Body of pancreas (tissue), 4 donors: Measurements from ENCODE around the gene BTBD9. TPM values are rescaled to one million over a fixed set of nuclear protein-coding genes. Genes with fewer than 3 reads are reported as not detected.

Experiments
- ATAC-seq: fragments of 150-250 bp; one replicate; pipeline ENCODE4 v1.9.1; 2016
- DNase-seq, 4 donors: peaks; one replicate each; pipeline ENCODE4 v3.0.0-alpha.2; 2019
- H3K27ac ChIP-seq, 4 donors: fragments of 200-600 bp; sonication (generic); 1 replicate in 3 of 4; 2 replicates in 1 of 4; pipeline versions ENCODE4 v1.5.1 to v1.6.1; 2016 to 2019; ENCODE audit warnings: mild to moderate bottlenecking in 1 of 4, mixed read lengths in 1 of 4, moderate library complexity in 1 of 4
- H3K27me3 ChIP-seq, 2 donors: fragments of 200-600 bp; sonication (generic); one replicate each; pipeline ENCODE4 v1.6.0; 2016; ENCODE audit warnings: mild to moderate bottlenecking in 1 of 2
- H3K36me3 ChIP-seq, 2 donors: fragments of 200-600 bp; sonication (generic); replicated peaks in 1 of 2; 2 replicates each; pipeline ENCODE4 v1.5.1; 2016; ENCODE audit warnings: low read depth in 2 of 2; ENCODE audit not compliant: insufficient read depth in 1 of 2
- H3K4me1 ChIP-seq: fragments of 200-600 bp; sonication (generic); one replicate; pipeline ENCODE4 v1.6.0; 2016
- H3K4me3 ChIP-seq, 2 donors: fragments of 200-600 bp; sonication (generic); 1 replicate in 1 of 2; 2 replicates in 1 of 2; pipeline ENCODE4 v1.5.1; 2016 to 2019
- H3K9me3 ChIP-seq, 3 donors: fragments of 200-600 bp; sonication (generic); 1 replicate in 2 of 3; 2 replicates in 1 of 3; pipeline ENCODE4 v1.5.1; 2016
- CTCF ChIP-seq, 7 experiments: fragments of 450-650 bp in 4 of 7; fragments of 200-600 bp in 3 of 7; sonication (generic) in 3 of 7; IDR thresholded peaks; one replicate each; pipeline ENCODE4 v1.5.1; 2016 to 2019; ENCODE audit warnings: antibody characterized with exemption in 7 of 7
- POLR2A ChIP-seq, 3 donors: fragments of 450-650 bp; IDR thresholded peaks; one replicate each; pipeline ENCODE4 v1.6.1; 2016; ENCODE audit warnings: antibody characterized with exemption in 3 of 3, mild to moderate bottlenecking in 2 of 3
- WGBS, 2 donors: methylation state at CpG; one replicate each; pipeline ENCODE4 v1.1.5; 2017; 5-methylcytosine and 5-hydroxymethylcytosine counted together
- intact Hi-C: fragments of 100-400 bp; cut with DNase I; formaldehyde crosslinking; loops from one replicate; pipeline ENCODE4 v1.15.1; 2023
- total RNA-seq, 2 donors: library from RNA; depleted of rRNA; stranded (reverse); fragments of >200 nt; gene quantifications; one replicate each; pipeline ENCODE4 v1.1.0, GENCODE V29; 2016

The BTBD9 gene
- total RNA-seq, 2 donors from 2014 or later: 11.9 to 29.3 TPM

DNA sequence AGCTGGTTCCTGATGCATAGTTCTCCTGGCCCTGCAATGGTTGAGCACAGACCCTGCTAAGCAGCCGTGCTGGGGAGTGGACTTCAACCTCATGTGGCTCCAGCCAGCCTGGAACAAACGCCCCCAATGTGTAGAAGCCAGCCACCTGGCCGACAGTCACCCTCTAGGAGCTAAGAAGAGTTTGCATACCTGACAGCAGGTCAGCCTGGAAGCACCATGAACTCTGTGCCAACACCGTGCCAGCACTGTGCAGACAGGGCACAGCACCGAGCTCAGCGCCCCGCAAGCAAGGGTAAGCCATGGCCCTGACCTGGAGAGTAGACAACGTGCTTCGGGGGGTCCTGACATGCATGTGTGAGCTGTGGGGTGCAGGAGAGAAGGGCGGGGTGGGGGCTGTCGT, 463.9 kb downstream of the BTBD9 start:
- Histone ChIP-seq H3K27ac (no peak overlapping the region), H3K4me3 (no peak overlapping the region), H3K36me3 (no peaks in the 10 kb centered on the region), H3K9me3 (no peaks in the 10 kb centered on the region), H3K27me3 (no peaks in the 10 kb centered on the region), H3K4me1 (peaks cover 14% of the 10 kb centered on the region)
- no peak for ATAC-seq
- intact Hi-C loops: no loop called here
- no peak for TF ChIP-seq POLR2A (IDR thresholded peaks at IDR 0.05)
- 91 to 97% methylated on average over 4 to 11 of the region's 11 CpGs for WGBS, 2 donors
- DNase-seq: no peak

DNA sequence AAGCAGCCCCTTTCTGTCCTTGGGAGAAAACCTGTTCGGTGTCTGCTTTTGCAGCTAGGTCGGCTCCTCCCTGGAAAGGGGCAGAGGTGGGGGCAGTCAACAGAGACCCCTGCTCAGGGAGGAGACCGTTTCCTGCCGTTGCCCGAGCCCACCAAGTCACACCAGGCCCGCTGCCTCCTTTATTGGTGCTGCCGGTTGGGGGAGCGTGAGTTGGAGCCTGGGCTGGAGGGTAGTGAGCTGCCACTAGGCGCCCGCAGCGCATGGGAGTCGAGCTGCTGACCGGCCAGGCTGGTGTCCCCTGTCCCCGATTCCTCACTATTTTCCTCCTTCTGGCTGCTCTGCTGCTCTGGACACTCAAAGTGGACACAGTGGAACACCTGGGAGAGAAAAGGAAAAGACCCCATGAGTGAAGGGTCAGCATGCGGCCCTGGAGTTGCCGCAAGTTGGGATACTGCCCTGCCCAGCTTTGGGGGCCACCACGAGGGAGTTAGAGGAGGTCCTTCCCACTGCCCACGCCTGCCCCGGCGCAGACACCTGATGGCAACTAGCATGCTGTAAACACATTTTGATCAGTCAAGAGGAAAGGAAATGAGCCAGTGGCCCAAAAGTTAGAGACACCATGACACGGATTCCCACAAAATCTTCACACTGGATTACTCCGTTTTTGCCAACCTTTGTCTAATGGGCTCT, 464.8 kb downstream of the BTBD9 start:
- 94 to 100% methylated on average over 16 to 22 of the region's 22 CpGs for WGBS, 2 donors
- ATAC-seq: no peak
- intact Hi-C loops: no loop called here

DNA sequence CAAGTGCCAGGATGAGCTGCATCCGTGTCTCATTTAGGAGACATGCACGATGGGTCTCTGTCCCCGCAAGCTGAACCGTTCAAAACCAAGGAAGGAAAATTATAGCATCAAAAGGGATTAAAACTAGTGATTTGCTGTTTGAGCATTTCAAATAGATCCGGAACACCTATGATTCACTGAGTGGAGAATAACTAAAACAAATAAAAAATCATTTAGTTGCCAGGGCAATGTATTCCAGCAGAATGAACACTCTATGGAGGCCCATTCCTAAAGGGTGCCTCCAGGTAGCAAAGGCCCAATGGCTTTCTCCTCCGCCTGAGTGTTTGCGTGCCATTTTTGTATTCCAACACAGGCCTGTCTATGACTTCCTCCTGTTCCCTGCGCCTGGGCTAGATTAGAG, 465.4 kb downstream of the BTBD9 start:
- intact Hi-C loops: no loop called here
- Histone ChIP-seq H3K4me3 (no peak overlapping the region), H3K36me3 (no peaks in the 10 kb centered on the region), H3K9me3 (no peaks in the 10 kb centered on the region), H3K27ac (no peak overlapping the region), H3K4me1 (peaks cover 23% of the 10 kb centered on the region), H3K27me3 (no peaks in the 10 kb centered on the region)
- no peak for ATAC-seq
- WGBS, 2 donors: 94 to 97% methylated on average over 8 of the region's 8 CpGs
- TF ChIP-seq CTCF (IDR thresholded peaks at IDR 0.05) (no peak), POLR2A (IDR thresholded peaks at IDR 0.05) (no peak)
- DNase-seq: no peak

More for the DNA sequence above, 464.8 kb downstream of the BTBD9 start:
- TF ChIP-seq POLR2A (IDR thresholded peaks at IDR 0.05) (no peak), CTCF (IDR thresholded peaks at IDR 0.05) (no peak)
- peaks cover 20% of the 10 kb centered on the region for H3K4me1 ChIP-seq
- no peak overlapping the region for H3K27ac ChIP-seq
- DNase-seq: no peak
- no peaks in the 10 kb centered on the region for H3K9me3 ChIP-seq
- no peaks in the 10 kb centered on the region for H3K36me3 ChIP-seq
- H3K4me3 ChIP-seq: no peak overlapping the region
- H3K27me3 ChIP-seq: no peaks in the 10 kb centered on the region

- H3K9me3 ChIP-seq: no peaks in the 10 kb centered on the region
- intact Hi-C loops: no loop called here
- no peak overlapping the region for H3K27ac ChIP-seq
- H3K27me3 ChIP-seq: no peaks in the 10 kb centered on the region
- no peak overlapping the region for H3K4me3 ChIP-seq
- peaks cover 23% of the 10 kb centered on the region for H3K4me1 ChIP-seq
- no peak for ATAC-seq
- WGBS, 2 donors: 78 to 89% methylated on average over 7 to 11 of the region's 11 CpGs
- H3K36me3 ChIP-seq: no peaks in the 10 kb centered on the region
- no peak for DNase-seq
- TF ChIP-seq POLR2A (IDR thresholded peaks at IDR 0.05) (no peak), CTCF (IDR thresholded peaks at IDR 0.05) (no peak)
Measured at GRCh38 chr6:38173909-38174308, 465.8 kb downstream of the BTBD9 start.

- DNase-seq (no peak), ATAC-seq (no peak)
- WGBS, 2 donors: 84 to 97% methylated on average over 12 to 15 of the region's 15 CpGs
- H3K4me3 ChIP-seq: no peak overlapping the region
- H3K9me3 ChIP-seq: no peaks in the 10 kb centered on the region
- intact Hi-C loops: no loop called here
- H3K36me3 ChIP-seq: no peaks in the 10 kb centered on the region
- peaks cover 23% of the 10 kb centered on the region for H3K4me1 ChIP-seq
- H3K27me3 ChIP-seq: no peaks in the 10 kb centered on the region
- TF ChIP-seq POLR2A (IDR thresholded peaks at IDR 0.05) (no peak), CTCF (IDR thresholded peaks at IDR 0.05) (no peak)
- no peak overlapping the region for H3K27ac ChIP-seq
Measured at GRCh38 chr6:38172739-38173410, 466.9 kb downstream of the BTBD9 start.
